SK-N-MC (cell line): ENCODE data around the gene STX11.

Source experiments
- EZH2 ChIP-seq: fragments of 200-600 bp; sonication (generic); IDR thresholded peaks from one replicate; pipeline ENCODE4 v1.6.1; 2017; ENCODE audit warnings: antibody characterized with exemption
- POLR2AphosphoS5 ChIP-seq: IDR thresholded peaks from 2 replicates; pipeline ENCODE4 v1.6.1; 2012; ENCODE audit warnings: mild to moderate bottlenecking, low read depth, low read length, borderline replicate concordance

DNA sequence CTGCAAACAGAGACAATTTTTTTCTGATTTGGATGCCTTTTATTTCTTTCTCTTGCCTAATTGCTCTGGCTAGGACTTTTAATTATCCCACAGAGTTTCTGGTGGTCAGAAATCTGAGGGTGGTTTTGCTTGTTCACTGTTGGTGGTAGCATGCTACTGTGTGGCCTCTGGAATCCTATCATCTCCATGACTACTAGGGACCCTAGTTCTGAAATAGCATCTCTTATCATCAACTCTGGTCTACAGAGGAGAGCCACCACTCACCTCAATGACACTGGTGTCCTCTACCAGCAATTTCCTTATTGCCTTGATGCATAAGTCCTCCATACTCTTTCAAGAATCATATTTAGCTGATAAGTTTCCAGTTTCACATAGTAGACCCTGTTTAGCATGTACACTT, 27.5 kb upstream of the STX11 start:
- no peak for TF ChIP-seq EZH2
- TF ChIP-seq POLR2AphosphoS5 = no peak
